ENCODE measurements around the gene MUCL3. TPM values are rescaled to one million over a fixed set of nuclear protein-coding genes. Genes with fewer than 3 reads are reported as not detected.

The MUCL3 gene
- total RNA-seq, 1 experiment from 2014 or later: 0.15 TPM

- TF ChIP-seq ZBTB33 (IDR thresholded peaks at IDR 0.05; ENCODE audit: extremely low read depth, insufficient replicate concordance, low read length): no peak
- no peak for TF ChIP-seq MAX (IDR thresholded peaks at IDR 0.05)
- TF ChIP-seq FOSL1 (IDR thresholded peaks at IDR 0.05; ENCODE audit: low read depth): no peak
- no peak for TF ChIP-seq POLR2A (IDR thresholded peaks at IDR 0.05; ENCODE audit: borderline replicate concordance, extremely low read depth, insufficient read depth, insufficient read length)
- no peak for TF ChIP-seq SP1 (IDR thresholded peaks at IDR 0.05; ENCODE audit: low read depth)
- TF ChIP-seq POLR2AphosphoS5 (IDR thresholded peaks at IDR 0.05; ENCODE audit: low read depth, low read length): no peak
- no peak for TF ChIP-seq ZFX (IDR thresholded peaks at IDR 0.05)
- no peak for TF ChIP-seq CTCF (IDR thresholded peaks at IDR 0.05 in 2 of 3, conservative IDR thresholded peaks at IDR 0.05 in 1 of 3; ENCODE audit: borderline replicate concordance in 1 of 3, insufficient read depth in 1 of 3, low read depth in 2 of 3, low read length in 2 of 3)
Observed at GRCh38 chr6:30954631-30955366, 14.0 kb downstream of the MUCL3 start (continued).

GRCh38 chr6:30955367-30956042 lies 14.7 kb downstream of the MUCL3 start:
- ChIA-PET CTCF (no interaction called here), RAD21 (ENCODE audit: low non-redundant PET in 1 of 2, low total read pairs in 2 of 2, uncharacterized antibody in 2 of 2, unreplicated experiment in 2 of 2) (no interaction called here), POLR2A (no interaction called here)
- H3K36me3 ChIP-seq (ENCODE audit: control insufficient read depth in 1 of 2, insufficient read depth in 2 of 2, low read length in 2 of 2): no peaks in the 10 kb centered on the region
- H3K9me3 ChIP-seq (ENCODE audit: control insufficient read depth in 1 of 2, insufficient read depth in 1 of 2, low read depth in 1 of 2, low read length in 2 of 2): no peaks in the 10 kb centered on the region
- no peaks in the 10 kb centered on the region for H3K27me3 ChIP-seq (ENCODE audit: insufficient read depth, low read length)
- H3K27ac ChIP-seq (ENCODE audit: low read depth, low read length): no peak overlapping the region
- no peak overlapping the region for H3K4me2 ChIP-seq (ENCODE audit: low read length)
- no TSS peak for BruUV-seq (replicated peaks)
- H2AFZ ChIP-seq (ENCODE audit: low read depth, low read length, poor library complexity, severe bottlenecking): no peak overlapping the region
- no peak overlapping the region for H3K4me3 ChIP-seq (replicated peaks in 1 of 2; ENCODE audit: low read depth in 1 of 2, low read length in 2 of 2)
- DNase-seq (ENCODE audit: low read depth, low spot score) (no peak), ATAC-seq (no peak)
- H4K20me1 ChIP-seq (ENCODE audit: insufficient read depth): no peaks in the 10 kb centered on the region
- H3K4me1 ChIP-seq (ENCODE audit: control insufficient read depth in 1 of 2, insufficient read depth in 2 of 2, low read length in 2 of 2): no peaks in the 10 kb centered on the region
- no peak overlapping the region for H3K9ac ChIP-seq (ENCODE audit: low read length)
- H3K9me2 ChIP-seq (ENCODE audit: insufficient read depth): no peaks in the 10 kb centered on the region
- intact Hi-C loops (cut with micrococcal nuclease): no loop called here
- no peaks in the 10 kb centered on the region for H3K79me2 ChIP-seq (ENCODE audit: insufficient read depth, low read length)
- TF ChIP-seq CTCF (IDR thresholded peaks at IDR 0.05 in 2 of 3, conservative IDR thresholded peaks at IDR 0.05 in 1 of 3; ENCODE audit: borderline replicate concordance in 1 of 3, insufficient read depth in 1 of 3, low read depth in 2 of 3, low read length in 2 of 3) (no peak), MAX (IDR thresholded peaks at IDR 0.05) (no peak), YY1 (IDR thresholded peaks at IDR 0.05; ENCODE audit: extremely low read depth, insufficient replicate concordance, low read depth, low read length) (no peak), ZBTB33 (IDR thresholded peaks at IDR 0.05; ENCODE audit: extremely low read depth, insufficient replicate concordance, low read length) (no peak)
